H1 (cell line): ENCODE data around the gene SLC5A8.

Experiments
- EZH2 ChIP-seq: fragments of 200-600 bp; sonication (generic); IDR thresholded peaks from 2 replicates; pipeline ENCODE4 v1.7.1; 2012; ENCODE audit warnings: low read depth, mild to moderate bottlenecking, moderate library complexity, low read length, inconsistent platforms; ENCODE audit not compliant: severe bottlenecking
- JUN ChIP-seq: IDR thresholded peaks from 2 replicates; pipeline ENCODE4 v1.6.1; 2011; ENCODE audit warnings: low read depth, mild to moderate bottlenecking, improper control_type of control experiment, low read length
- MAFK ChIP-seq: IDR thresholded peaks from 2 replicates; pipeline ENCODE4 v1.6.1; 2012; ENCODE audit warnings: low read depth, mild to moderate bottlenecking, improper control_type of control experiment, low read length
- POLR2A ChIP-seq, 2 experiments: IDR thresholded peaks; 1 replicate in 1 of 2; 2 replicates in 1 of 2; pipeline ENCODE4 v1.6.1; 2011; ENCODE audit warnings: low read depth in 2 of 2, low read length in 2 of 2, mild to moderate bottlenecking in 2 of 2; ENCODE audit errors: control extremely low read depth in 1 of 2
- RAD21 ChIP-seq, 2 experiments: IDR thresholded peaks in 1 of 2; conservative IDR thresholded peaks in 1 of 2; 2 replicates each; pipeline ENCODE4 v1.6.1; 2011; ENCODE audit warnings: low read depth in 2 of 2, low read length in 2 of 2, improper control_type of control experiment in 1 of 2, inconsistent platforms in 1 of 2, mild to moderate bottlenecking in 1 of 2, moderate library complexity in 1 of 2
- SIRT6 ChIP-seq: IDR thresholded peaks from one replicate; pipeline ENCODE4 v1.7.1; 2012; ENCODE audit warnings: low read length, inconsistent platforms
- TEAD4 ChIP-seq: IDR thresholded peaks from 2 replicates; pipeline ENCODE4 v1.6.1; 2012; ENCODE audit warnings: low read depth, low read length, inconsistent platforms, mixed read lengths
- TF ChIP-seq, protein P1 (sequence below), 3 experiments: IDR thresholded peaks; 1 replicate in 2 of 3; 2 replicates in 1 of 3; pipeline versions ENCODE4 v1.5.1 to v1.6.1; 2011; ENCODE audit warnings: low read length in 3 of 3, mild to moderate bottlenecking in 3 of 3, inconsistent platforms in 2 of 3, low read depth in 1 of 3, moderate library complexity in 1 of 3; ENCODE audit not compliant: insufficient read depth in 1 of 3; ENCODE audit errors: control extremely low read depth in 1 of 3
- TF ChIP-seq, protein P2 (sequence below): IDR thresholded peaks from 2 replicates; pipeline ENCODE4 v1.6.1; 2012; ENCODE audit warnings: low read length, inconsistent platforms
- TF ChIP-seq, protein P3 (sequence below): IDR thresholded peaks from 2 replicates; pipeline ENCODE4 v1.6.1; 2012; ENCODE audit warnings: inconsistent platforms
- TF ChIP-seq, protein P4 (sequence below): IDR thresholded peaks from 2 replicates; pipeline ENCODE4 v1.6.1; 2011; ENCODE audit warnings: low read depth, mild to moderate bottlenecking, low read length; ENCODE audit not compliant: insufficient read depth

DNA sequence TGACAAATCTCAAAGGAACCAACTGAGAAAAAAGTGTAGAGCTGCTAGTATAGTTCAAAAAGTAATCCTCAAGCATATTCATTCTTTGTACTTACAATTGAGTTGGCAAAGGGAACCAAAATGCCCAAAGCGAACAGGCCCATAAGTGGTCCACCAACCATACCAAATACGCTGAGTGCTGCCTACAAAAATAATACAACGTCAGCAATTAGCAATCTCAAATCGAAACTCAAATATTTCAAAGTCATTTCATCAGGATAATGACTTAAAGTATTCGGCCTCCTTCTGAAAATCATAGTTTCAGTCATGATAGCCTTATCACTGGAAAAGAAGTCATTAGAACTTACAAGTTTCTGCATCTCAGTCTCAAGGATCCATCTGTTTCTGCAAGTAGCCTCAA, 42.0 kb downstream of the SLC5A8 start:
- TF ChIP-seq, protein P1, sequence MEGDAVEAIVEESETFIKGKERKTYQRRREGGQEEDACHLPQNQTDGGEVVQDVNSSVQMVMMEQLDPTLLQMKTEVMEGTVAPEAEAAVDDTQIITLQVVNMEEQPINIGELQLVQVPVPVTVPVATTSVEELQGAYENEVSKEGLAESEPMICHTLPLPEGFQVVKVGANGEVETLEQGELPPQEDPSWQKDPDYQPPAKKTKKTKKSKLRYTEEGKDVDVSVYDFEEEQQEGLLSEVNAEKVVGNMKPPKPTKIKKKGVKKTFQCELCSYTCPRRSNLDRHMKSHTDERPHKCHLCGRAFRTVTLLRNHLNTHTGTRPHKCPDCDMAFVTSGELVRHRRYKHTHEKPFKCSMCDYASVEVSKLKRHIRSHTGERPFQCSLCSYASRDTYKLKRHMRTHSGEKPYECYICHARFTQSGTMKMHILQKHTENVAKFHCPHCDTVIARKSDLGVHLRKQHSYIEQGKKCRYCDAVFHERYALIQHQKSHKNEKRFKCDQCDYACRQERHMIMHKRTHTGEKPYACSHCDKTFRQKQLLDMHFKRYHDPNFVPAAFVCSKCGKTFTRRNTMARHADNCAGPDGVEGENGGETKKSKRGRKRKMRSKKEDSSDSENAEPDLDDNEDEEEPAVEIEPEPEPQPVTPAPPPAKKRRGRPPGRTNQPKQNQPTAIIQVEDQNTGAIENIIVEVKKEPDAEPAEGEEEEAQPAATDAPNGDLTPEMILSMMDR (IDR thresholded peaks at IDR 0.05; ENCODE audit: control extremely low read depth in 1 of 3, insufficient read depth in 1 of 3, low read depth in 1 of 3, low read length in 3 of 3), result no peak
- TF ChIP-seq JUN (no peak), RAD21 (IDR thresholded peaks at IDR 0.05 in 1 of 2, conservative IDR thresholded peaks at IDR 0.05 in 1 of 2; ENCODE audit: low read depth in 2 of 2, low read length in 2 of 2) (no peak), POLR2A (IDR thresholded peaks at IDR 0.05; ENCODE audit: control extremely low read depth in 1 of 2, low read depth in 2 of 2, low read length in 2 of 2) (no peak), EZH2 (no peak), MAFK (no peak), SIRT6 (no peak), TEAD4 (no peak)
- TF ChIP-seq, protein P2, sequence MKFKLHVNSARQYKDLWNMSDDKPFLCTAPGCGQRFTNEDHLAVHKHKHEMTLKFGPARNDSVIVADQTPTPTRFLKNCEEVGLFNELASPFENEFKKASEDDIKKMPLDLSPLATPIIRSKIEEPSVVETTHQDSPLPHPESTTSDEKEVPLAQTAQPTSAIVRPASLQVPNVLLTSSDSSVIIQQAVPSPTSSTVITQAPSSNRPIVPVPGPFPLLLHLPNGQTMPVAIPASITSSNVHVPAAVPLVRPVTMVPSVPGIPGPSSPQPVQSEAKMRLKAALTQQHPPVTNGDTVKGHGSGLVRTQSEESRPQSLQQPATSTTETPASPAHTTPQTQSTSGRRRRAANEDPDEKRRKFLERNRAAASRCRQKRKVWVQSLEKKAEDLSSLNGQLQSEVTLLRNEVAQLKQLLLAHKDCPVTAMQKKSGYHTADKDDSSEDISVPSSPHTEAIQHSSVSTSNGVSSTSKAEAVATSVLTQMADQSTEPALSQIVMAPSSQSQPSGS, result no peak
- TF ChIP-seq, protein P3, sequence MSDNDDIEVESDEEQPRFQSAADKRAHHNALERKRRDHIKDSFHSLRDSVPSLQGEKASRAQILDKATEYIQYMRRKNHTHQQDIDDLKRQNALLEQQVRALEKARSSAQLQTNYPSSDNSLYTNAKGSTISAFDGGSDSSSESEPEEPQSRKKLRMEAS, result no peak
- TF ChIP-seq, protein P4, sequence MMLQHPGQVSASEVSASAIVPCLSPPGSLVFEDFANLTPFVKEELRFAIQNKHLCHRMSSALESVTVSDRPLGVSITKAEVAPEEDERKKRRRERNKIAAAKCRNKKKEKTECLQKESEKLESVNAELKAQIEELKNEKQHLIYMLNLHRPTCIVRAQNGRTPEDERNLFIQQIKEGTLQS, result no peak
